Dermis microvascular lymphatic vessel endothelial cell (primary cell): Measurements from ENCODE around the gene COL5A1. TPM values are rescaled to one million over a fixed set of nuclear protein-coding genes. Genes with fewer than 3 reads are reported as not detected.

Experiments used
- DNase-seq, 2 donors: peaks; one replicate each; pipeline versions ENCODE4 v3.0.0 to v3.0.0-alpha.2; 2010; ENCODE audit warnings: low read depth in 2 of 2
- total RNA-seq: library from RNA; depleted of rRNA; stranded (reverse); fragments of >200 nt; gene quantifications from 2 replicates; pipeline ENCODE4 v1.2.1, GENCODE V29; 2014

The COL5A1 gene
- total RNA-seq, 1 donor from 2014 or later = 1.2 TPM

- no peak for DNase-seq
These were observed 228.1 kb downstream of the COL5A1 start for GRCh38 chr9:134869554-134870300.

GRCh38 chr9:134870301-134870694 is 228.7 kb downstream of the COL5A1 start:
- DNase-seq = no peak

- no peak for DNase-seq
These were observed 229.4 kb downstream of the COL5A1 start for GRCh38 chr9:134870746-134871662.

DNA sequence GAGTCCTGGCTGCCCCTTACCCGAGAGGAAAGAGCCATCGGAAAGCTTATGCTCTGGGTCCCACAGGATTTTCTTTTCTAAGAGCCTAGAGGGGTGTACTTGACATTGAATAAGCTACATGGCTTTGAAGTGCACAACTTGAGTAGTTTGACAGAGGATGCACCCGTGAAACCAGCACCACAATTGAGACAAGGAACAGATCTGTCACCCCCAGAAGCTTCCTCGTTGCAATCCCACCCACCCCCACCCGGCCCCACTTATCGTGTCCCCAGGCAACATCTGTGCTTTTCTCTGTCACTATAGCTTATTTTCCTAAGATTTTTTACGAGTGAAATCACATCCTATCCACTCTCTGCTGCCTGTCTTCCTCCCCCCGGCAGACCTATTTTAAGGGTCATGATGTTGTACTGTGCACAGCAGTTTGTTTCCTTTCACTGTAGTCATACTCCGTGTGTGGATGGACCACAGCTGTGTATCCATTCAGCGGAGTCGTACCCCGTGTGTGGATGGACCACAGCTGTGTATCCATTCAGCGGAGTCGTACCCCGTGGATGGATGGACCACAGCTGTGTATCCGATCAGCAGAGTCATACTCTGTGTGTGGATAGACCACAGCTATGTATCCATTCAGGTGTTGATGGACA is 230.2 kb downstream of the COL5A1 start:
- peak in 1 of 2 donors; percentile 5 for DNase-seq

- DNase-seq = no peak
These were observed 231.1 kb downstream of the COL5A1 start for GRCh38 chr9:134872482-134873231.

DNA sequence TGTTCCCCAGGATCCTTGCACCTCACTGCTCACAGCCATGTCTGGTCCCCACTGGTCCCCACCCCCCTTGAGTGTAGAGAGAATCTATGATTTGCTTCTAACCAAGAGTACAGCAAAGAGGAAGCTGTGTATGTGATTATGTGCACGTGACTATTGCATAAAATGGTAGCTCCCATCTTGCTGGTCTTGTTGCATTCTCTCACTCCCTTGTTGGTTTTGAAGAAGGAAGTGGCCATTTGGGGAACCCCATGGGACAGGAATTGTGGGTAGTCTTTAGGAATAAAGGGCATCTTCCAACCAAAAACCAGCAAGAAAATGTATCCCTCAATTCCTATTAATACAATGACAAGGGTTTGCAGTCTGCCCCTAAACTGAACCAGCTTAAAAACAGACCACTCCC is 233.8 kb downstream of the COL5A1 start:
- DNase-seq = no peak

DNA sequence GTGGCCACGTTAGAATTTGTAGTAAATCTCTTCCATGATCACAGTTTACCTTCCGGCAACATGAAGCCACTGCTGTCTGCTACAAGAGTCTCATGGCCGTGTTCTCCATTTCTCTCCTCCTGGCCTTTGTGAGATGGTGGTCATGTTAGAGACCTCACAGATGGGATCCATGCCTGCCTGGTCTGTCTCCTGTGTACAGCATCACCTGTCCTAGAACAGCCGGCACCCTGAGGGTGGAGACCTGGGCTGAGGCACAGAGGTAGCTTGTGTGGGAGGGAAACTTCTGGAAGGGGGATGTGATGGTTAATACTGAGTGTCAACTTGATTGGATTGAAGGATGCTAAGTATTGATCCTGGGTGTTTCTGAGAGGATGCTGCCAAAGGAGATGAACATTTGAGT is 235.9 kb downstream of the COL5A1 start:
- no peak for DNase-seq

GRCh38 chr9:134879664-134880483 is 238.3 kb downstream of the COL5A1 start:
- no peak for DNase-seq

DNA sequence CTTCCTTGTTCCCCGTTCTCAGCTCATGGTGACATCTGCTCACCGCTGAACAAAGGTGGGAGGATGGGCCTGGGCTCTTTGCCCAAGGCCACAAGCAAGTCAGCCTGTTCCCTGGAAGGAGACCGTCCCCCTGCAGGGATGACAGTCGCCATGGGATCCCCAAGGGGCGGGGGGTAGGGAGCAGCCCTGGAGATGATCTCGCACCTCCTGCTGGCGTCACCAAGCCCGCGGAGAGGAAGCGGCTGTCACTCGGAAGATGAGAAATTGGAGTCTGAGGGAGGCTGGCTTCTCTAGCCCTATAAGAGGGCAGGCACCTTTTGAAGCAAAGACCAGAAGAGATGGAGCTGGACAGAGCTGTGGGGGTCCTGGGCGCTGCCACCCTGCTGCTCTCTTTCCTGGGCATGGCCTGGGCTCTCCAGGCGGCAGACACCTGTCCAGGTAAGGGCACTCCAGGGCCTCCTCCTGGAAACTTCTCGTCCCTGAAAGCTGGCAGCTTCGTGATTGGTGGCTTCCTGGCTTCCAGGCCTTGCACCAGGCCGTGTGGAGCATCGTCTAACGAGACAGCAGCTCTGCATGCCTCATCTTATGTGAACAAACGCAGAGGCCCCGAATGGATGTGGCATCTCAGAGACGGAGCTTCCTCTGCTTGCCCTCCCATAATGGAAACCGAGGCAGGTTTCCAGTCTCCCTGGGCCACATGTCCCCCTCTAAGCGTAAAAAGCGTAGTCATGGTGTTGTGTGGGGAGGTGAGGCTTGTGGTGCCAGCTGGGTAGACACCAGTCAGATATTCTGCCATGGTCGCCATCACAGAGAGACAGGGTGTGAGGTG is 239.1 kb downstream of the COL5A1 start, which contains the start of gene FCN2:
Gene FCN2, plus strand, starts transcription at position 327 of the 829 bp plus-strand sequence. Its CDS starts 12 bp downstream, at position 339.
- no peak for DNase-seq

DNA sequence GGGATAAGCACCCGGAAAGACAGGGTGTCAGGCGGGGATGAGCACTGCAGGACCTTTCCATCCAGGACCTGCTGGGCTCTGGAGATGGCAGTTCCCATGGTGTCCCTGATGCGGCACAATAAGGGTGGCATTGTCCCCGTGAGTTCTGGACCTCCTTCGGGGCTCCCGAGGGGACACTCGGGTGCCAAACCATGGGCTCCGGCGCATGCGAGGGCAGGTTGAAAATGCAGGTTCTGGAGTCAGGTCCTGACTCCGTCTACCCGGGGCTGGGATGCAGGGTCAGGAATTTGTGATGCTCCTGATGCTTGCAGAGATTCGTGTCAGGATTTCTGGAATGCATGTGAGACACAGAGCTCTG is 239.7 kb downstream of the COL5A1 start:
- DNase-seq = no peak

DNA sequence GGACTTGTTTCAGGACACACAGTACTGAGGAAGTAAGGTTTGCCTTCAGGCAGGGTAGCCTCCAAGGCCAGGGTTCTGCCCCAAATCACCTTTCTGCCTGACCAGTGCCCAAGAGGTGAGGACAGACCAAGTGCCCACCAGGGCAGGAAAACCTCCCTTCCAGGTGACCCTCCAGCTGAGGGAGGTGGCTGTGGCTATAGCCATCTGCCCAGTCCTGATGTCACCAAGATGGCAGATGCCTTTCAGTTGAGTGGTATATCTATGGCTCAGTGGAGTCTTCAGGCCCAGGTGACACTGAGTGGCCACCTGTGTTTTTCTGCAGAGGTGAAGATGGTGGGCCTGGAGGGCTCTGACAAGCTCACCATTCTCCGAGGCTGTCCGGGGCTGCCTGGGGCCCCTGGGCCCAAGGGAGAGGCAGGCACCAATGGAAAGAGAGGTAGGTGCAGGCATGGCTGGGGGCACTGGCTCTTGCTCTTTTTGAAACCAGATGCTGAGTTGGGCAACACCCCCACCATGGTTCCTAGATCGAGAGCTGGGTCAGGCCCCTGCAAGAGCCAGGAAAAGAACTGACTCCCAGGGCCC is 240.7 kb downstream of the COL5A1 start:
- DNase-seq = no peak

- no peak for DNase-seq
These were observed 241.6 kb downstream of the COL5A1 start for GRCh38 chr9:134883040-134883782.

GRCh38 chr9:134884492-134884891 is 242.9 kb downstream of the COL5A1 start:
- DNase-seq = no peak

DNA sequence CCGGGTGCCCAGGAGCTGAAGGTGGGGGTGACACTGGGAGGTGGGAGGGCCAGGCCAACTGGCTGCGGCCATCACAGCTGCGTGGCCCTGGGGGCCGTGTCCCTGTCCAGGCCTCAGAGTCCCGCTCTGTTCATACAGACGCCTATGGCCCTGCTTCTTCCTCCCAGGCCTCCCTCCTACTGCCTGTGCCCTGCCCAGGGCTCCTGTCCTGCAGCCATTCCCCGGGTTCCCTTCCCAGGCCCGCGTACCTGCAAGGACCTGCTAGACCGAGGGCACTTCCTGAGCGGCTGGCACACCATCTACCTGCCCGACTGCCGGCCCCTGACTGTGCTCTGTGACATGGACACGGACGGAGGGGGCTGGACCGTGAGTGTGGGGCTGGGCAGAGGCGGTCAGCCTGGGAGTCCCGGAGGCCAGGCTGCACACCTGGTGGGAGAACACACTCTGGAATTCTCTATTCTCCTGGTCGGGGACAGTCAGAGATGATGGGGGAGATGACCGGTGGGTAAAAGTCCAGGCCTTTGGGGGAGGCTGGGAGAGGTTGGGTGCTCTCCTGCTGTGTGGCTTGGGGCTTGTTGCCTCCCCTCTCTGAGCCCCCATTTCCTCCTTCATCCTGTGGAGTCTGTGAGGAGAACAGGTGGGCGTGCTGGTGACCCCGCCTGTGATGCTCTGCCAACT is 243.5 kb downstream of the COL5A1 start:
- no peak for DNase-seq

DNA sequence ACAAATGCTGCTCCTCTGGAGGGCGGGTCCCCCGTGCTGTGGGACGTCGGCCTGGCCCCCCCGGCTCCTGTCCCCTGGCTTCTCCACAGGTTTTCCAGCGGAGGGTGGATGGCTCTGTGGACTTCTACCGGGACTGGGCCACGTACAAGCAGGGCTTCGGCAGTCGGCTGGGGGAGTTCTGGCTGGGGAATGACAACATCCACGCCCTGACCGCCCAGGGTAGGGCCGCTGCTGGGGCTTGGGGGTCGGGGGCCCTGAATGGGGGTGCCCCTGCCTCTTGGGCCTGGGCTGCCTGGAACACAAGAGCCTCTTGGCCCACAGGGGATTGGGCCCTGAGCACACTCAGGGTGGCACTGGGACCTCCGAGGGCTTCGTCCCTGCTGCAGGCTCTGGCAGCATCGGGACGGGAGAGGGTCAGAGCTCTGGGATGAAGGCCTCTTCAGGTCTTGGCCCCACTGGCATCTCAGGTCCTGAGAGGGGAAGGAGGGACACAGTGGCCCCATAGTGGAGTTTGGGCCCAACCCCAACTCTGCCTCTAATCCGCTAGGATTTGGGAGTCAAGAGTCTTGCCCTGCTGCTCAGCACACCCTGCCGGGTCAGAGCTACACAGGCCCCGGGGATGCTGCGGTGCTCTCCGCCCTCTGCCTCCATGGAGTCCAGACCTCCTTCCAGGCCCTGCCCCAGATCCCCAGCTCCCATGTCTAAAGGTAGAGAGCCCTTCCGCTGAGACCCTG is 244.2 kb downstream of the COL5A1 start:
- DNase-seq = no peak

DNA sequence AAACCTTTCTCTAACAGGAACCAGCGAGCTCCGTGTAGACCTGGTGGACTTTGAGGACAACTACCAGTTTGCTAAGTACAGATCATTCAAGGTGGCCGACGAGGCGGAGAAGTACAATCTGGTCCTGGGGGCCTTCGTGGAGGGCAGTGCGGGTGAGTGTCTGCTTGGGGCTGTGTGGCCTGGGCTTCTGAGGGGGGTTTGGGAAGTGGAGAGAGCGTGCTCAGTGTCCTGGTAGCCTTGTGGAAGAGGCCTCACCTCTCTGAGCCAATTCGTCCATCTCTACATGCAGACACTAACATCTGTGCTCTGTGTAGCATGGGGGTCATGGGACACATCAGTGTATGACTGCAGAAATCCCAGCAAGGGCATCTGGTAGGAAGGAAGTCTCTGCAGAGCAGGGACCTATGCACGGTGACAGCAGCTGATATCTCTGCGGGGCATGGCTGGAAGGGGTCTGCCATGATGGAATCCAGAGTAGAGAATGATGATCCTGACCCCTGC is 244.9 kb downstream of the COL5A1 start:
- DNase-seq = no peak

DNA sequence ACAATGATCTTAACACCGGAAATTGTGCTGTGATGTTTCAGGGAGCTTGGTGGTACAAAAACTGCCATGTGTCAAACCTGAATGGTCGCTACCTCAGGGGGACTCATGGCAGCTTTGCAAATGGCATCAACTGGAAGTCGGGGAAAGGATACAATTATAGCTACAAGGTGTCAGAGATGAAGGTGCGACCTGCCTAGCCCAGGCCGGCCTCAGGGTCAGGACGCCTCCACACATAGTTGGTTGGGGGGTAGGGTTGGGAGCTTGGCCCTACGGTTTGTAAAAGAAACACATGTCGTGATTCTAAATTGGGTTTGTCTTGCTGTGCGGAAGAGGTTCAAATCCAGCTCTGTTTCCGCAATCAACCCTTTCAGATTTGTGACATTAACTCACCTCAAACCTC is 245.6 kb downstream of the COL5A1 start:
- DNase-seq = no peak
